ENCODE results near the gene FLOT1.
"Not testable (repeated sequence)": the region's sequence is repeated elsewhere in the genome, so short reads cannot be mapped to it uniquely, and the experiment has no call there.

- TF ChIP-seq, protein P1, sequence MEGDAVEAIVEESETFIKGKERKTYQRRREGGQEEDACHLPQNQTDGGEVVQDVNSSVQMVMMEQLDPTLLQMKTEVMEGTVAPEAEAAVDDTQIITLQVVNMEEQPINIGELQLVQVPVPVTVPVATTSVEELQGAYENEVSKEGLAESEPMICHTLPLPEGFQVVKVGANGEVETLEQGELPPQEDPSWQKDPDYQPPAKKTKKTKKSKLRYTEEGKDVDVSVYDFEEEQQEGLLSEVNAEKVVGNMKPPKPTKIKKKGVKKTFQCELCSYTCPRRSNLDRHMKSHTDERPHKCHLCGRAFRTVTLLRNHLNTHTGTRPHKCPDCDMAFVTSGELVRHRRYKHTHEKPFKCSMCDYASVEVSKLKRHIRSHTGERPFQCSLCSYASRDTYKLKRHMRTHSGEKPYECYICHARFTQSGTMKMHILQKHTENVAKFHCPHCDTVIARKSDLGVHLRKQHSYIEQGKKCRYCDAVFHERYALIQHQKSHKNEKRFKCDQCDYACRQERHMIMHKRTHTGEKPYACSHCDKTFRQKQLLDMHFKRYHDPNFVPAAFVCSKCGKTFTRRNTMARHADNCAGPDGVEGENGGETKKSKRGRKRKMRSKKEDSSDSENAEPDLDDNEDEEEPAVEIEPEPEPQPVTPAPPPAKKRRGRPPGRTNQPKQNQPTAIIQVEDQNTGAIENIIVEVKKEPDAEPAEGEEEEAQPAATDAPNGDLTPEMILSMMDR (IDR thresholded peaks at IDR 0.05): peak in 1 of 6 experiments; percentile 11
- not testable (repeated sequence) for TF ChIP-seq POLR2A (IDR thresholded peaks at IDR 0.05)
These were observed 18.4 kb downstream of the FLOT1 start for GRCh38 chr6:30723843-30724741.

Data from esophagus squamous epithelium (tissue), 4 donors.